Measurements from ENCODE around the gene EXOC3L1.

Gene EXOC3L1

DNA sequence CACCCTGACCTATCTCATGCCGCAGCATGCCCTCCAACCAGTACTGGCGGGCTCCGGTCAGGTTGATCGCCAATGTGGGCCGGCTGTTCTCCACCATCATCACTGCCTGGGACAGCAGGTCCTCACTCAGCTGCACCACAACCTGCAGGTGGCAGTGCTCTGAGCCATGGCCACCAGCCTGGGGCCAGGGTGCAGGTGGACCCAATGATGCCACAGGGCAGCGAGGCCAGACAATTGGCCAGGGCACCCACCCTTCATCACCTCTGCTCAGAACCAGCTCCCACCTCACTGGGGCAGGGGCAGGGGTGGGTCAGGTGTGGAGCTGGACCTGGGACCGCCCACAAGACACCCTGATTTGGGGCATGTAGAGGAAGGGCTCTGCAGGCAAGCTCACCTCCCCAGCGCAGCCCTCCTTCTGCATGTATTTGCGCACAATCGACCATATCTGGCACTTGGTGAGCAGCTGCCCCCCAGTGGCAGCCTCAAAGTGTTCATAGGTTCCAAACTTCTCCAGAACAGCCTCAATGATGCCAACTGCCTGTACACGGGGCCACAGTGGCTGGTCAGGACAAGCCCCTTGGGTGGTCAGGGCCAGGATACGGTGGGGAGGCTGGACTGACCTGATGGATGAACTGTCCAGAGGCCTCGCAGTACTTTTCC lies 10.4 kb downstream of the EXOC3L1 start:
- no peak for TF ChIP-seq POLR2AphosphoS5 (IDR thresholded peaks at IDR 0.05; ENCODE audit: low read depth)
- TF ChIP-seq, protein P1, sequence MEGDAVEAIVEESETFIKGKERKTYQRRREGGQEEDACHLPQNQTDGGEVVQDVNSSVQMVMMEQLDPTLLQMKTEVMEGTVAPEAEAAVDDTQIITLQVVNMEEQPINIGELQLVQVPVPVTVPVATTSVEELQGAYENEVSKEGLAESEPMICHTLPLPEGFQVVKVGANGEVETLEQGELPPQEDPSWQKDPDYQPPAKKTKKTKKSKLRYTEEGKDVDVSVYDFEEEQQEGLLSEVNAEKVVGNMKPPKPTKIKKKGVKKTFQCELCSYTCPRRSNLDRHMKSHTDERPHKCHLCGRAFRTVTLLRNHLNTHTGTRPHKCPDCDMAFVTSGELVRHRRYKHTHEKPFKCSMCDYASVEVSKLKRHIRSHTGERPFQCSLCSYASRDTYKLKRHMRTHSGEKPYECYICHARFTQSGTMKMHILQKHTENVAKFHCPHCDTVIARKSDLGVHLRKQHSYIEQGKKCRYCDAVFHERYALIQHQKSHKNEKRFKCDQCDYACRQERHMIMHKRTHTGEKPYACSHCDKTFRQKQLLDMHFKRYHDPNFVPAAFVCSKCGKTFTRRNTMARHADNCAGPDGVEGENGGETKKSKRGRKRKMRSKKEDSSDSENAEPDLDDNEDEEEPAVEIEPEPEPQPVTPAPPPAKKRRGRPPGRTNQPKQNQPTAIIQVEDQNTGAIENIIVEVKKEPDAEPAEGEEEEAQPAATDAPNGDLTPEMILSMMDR (IDR thresholded peaks at IDR 0.05; ENCODE audit: insufficient read depth, low read length), result no peak
- no peak for TF ChIP-seq GABPA (IDR thresholded peaks at IDR 0.05; ENCODE audit: low read depth)
- no peak for TF ChIP-seq SPI1 (IDR thresholded peaks at IDR 0.05; ENCODE audit: borderline replicate concordance, low read depth)
- TF ChIP-seq, protein P2, sequence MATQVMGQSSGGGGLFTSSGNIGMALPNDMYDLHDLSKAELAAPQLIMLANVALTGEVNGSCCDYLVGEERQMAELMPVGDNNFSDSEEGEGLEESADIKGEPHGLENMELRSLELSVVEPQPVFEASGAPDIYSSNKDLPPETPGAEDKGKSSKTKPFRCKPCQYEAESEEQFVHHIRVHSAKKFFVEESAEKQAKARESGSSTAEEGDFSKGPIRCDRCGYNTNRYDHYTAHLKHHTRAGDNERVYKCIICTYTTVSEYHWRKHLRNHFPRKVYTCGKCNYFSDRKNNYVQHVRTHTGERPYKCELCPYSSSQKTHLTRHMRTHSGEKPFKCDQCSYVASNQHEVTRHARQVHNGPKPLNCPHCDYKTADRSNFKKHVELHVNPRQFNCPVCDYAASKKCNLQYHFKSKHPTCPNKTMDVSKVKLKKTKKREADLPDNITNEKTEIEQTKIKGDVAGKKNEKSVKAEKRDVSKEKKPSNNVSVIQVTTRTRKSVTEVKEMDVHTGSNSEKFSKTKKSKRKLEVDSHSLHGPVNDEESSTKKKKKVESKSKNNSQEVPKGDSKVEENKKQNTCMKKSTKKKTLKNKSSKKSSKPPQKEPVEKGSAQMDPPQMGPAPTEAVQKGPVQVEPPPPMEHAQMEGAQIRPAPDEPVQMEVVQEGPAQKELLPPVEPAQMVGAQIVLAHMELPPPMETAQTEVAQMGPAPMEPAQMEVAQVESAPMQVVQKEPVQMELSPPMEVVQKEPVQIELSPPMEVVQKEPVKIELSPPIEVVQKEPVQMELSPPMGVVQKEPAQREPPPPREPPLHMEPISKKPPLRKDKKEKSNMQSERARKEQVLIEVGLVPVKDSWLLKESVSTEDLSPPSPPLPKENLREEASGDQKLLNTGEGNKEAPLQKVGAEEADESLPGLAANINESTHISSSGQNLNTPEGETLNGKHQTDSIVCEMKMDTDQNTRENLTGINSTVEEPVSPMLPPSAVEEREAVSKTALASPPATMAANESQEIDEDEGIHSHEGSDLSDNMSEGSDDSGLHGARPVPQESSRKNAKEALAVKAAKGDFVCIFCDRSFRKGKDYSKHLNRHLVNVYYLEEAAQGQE (IDR thresholded peaks at IDR 0.05; ENCODE audit: insufficient replicate concordance, low read depth), result no peak
- Histone ChIP-seq H3K27me3 (ENCODE audit: insufficient read depth, poor library complexity, severe bottlenecking) (peaks cover 7% of the 10 kb centered on the region), H3K4me3 (replicated peaks; ENCODE audit: insufficient read depth, low read length) (no peak overlapping the region), H3K27ac (replicated peaks) (no peak overlapping the region)
- DNase-seq (ENCODE audit: low read depth in 1 of 2, low spot score in 1 of 2), result no peak

DNA sequence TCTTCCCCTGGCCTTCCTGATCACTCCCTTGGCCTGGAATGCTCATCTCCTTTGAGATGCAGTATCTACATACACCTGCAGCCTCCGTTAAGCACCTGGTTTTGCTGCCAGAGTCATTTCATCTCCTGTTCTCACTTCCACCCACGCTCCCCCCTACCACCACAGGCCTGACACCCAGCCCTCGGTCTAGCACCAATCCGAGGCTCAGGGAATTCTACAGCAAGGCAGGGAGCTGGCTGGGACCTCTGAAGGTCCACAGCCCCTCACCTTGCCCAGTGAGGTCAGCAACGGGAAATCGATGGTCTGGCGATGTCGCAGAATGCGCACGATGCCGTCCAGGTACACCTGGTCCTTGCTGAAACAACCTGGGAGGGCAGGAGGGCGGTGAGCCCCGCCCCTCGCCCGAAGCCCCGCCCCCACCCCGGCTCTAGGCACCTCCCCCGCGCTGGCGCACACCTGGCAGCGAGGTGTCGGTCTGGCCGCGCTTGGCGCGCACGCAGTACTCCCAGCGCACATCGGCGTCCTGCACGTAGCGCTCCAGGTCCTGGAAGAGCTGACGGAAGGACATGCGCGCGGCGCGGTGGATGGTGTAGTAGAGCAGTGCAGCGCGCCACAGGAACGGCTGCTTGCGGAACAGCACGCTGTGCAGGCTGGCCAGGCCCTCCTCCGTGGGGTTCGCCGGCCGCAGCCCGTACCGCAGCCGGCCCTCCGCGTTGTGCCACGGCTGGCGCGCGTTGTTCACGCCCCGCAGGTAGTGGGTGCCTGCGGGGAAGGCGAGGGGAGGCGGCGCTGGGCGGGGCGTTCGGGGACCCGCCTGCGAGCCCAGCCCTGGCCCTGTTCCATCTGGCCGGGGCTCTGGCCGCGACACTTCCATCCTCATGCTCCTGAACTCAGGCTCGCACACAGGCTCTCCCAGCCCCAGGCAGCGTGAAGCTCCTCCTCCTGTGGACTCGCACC lies 11.9 kb downstream of the EXOC3L1 start:
- TF ChIP-seq, protein P1 (IDR thresholded peaks at IDR 0.05; ENCODE audit: insufficient read depth, low read length), result no peak
- TF ChIP-seq SPI1 (IDR thresholded peaks at IDR 0.05; ENCODE audit: borderline replicate concordance, low read depth), result no peak
- TF ChIP-seq GABPA (IDR thresholded peaks at IDR 0.05; ENCODE audit: low read depth), result no peak
- no peak for TF ChIP-seq POLR2AphosphoS5 (IDR thresholded peaks at IDR 0.05; ENCODE audit: low read depth)
- TF ChIP-seq, protein P2 (IDR thresholded peaks at IDR 0.05; ENCODE audit: insufficient replicate concordance, low read depth), result no peak
- Histone ChIP-seq H3K27ac (replicated peaks) (no peak overlapping the region), H3K4me3 (replicated peaks; ENCODE audit: insufficient read depth, low read length) (peak overlapping the region; percentile 44), H3K27me3 (ENCODE audit: insufficient read depth, poor library complexity, severe bottlenecking) (peaks cover 21% of the 10 kb centered on the region)
- DNase-seq (ENCODE audit: low read depth in 1 of 2, low spot score in 1 of 2), result peak in 1 of 2 experiments; percentile 54

DNA sequence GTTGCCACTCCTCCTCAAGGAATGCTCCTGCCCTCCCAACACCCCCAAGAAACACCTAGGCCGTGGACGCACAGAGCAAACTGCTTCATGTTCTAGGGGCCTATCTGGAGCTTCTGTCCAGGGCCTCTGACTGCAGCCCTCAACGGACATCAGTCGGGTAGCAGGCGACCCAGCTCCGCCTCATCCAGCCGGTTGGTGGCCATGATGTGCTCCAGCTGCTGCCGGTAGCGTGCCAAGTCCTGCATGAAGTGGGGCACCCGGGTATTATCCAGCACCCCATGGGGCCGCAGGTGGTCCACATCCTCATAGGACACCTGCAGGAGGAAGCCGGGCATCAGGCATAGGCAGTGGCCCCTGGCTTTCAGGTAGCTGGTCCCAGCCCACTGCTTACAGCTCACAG lies 13.3 kb downstream of the EXOC3L1 start:
- H3K27me3 ChIP-seq (ENCODE audit: insufficient read depth, poor library complexity, severe bottlenecking), result peaks cover 23% of the 10 kb centered on the region
- no peak overlapping the region for H3K27ac ChIP-seq (replicated peaks)

More for the DNA sequence above, 13.3 kb downstream of the EXOC3L1 start:
- DNase-seq (ENCODE audit: low read depth in 1 of 2, low spot score in 1 of 2), result no peak
- no peak for TF ChIP-seq GABPA (IDR thresholded peaks at IDR 0.05; ENCODE audit: low read depth)
- no peak for TF ChIP-seq SPI1 (IDR thresholded peaks at IDR 0.05; ENCODE audit: borderline replicate concordance, low read depth)
- TF ChIP-seq, protein P1 (IDR thresholded peaks at IDR 0.05; ENCODE audit: insufficient read depth, low read length), result no peak
- no peak for TF ChIP-seq POLR2AphosphoS5 (IDR thresholded peaks at IDR 0.05; ENCODE audit: low read depth)
- TF ChIP-seq, protein P2 (IDR thresholded peaks at IDR 0.05; ENCODE audit: insufficient replicate concordance, low read depth), result no peak
- no peak overlapping the region for H3K4me3 ChIP-seq (replicated peaks; ENCODE audit: insufficient read depth, low read length)

Data from HL-60 (cell line).